HG03045 (cell line): ENCODE results near the gene BRINP2.

Experiments used
- ATAC-seq: cut with Tn5 transposase; IDR thresholded peaks from one replicate; pipeline ENCODE4 v1.9.1; 2021; ENCODE audit warnings: mild to moderate bottlenecking, moderate library complexity; ENCODE audit not compliant: unreplicated experiment

Gene BRINP2

DNA sequence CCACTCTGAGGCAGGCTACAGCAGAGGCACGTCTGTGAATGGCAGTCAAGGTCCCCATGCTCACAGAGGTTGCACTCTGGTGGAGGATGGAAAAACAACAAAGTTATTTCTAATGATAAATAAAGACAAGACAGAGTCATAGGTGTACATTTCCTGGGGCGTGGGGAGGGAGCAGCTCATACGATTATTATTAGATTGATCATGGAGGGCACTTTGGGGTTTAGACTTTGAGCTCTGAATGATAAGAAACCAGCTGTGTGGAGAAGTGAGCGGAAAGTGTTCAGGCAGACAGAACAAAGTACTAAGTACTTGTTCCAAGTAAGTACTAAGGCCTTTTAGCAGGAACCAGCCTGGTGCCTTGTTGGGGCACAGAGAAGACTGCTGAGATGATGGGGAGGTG, 86.8 kb downstream of the BRINP2 start:
- ATAC-seq, result no peak

DNA sequence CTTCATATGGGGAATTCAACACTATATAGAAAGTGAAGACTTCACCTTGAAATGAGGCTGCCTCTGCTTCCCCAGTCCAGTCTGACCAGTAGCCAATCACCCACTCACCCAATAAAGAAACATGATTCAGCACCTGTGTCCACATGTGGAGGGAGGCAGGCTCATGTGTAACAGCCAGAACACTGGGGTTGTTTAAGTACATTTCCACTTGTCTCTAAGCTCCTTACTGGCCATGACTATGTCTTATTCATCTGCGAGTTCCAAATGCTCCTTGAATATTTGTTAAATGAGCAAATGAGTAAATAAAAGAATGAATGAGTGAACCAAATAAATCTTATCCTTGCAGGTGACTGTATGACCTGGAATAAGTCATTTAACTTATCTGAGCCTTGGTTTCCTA, 100.1 kb downstream of the BRINP2 start:
- no peak for ATAC-seq

DNA sequence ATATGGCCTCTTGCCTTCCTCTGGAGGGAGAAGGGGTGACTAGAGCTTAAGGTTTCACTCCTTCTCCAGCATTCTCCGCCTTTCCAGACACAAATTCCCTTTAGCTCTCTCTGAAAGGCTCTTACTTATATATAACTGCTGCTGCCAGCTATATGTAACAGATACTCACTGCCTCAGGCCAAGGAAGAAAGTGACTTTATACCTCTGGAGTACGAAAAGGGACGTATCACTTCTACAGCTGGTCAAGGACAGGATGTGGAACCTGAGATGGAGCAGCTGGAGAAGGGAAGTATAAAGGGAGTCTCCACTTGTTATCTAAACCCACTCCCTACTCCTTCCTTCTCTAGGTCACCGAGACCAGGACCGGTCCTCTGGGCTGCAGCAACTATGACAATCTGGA, 102.4 kb downstream of the BRINP2 start:
- no peak for ATAC-seq

DNA sequence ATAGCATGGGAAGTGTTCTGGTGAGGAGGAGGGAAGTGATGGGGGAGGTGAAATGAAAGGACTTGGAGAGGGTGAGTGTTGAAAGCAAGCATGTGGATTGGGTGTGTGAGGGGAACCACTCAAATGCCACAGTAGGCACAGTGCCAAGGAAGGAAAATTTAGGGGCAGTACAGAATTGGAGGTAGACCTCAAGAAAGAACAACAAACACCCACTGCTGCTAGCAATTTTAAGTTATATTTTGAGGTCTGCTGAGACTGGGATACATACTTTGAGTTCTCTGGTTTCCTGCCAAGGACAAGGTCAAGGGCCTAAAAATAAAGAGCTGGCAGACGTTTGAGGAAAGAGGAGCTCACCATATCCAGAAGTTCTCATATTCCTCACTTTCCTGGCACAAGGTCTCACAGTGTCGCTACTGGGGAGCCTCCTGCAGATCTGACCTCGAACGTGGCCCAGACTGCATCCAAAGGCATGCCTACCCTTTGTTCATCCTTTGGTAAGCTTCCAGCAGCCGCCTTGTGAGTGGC, 104.0 kb downstream of the BRINP2 start:
- no peak for ATAC-seq

DNA sequence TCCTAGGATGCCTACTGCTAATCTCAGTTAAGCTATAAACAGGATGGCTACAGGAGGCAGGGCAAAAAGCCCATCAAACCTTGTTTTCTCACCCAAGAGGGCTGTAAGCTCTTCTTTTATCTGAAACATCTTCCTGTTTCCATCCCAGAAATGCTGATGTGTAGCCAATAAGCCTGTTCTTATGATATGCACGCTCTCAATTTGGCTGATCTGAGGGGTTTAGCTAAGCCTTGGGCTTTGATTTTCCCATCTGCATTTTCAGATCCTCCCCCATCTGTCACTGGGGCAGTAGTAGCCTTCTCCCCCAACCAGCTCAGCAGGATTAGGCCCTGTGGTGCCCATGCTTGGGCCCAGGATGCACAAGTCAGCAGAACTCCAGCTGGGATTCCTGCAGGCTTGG, 105.0 kb downstream of the BRINP2 start:
- no peak for ATAC-seq

DNA sequence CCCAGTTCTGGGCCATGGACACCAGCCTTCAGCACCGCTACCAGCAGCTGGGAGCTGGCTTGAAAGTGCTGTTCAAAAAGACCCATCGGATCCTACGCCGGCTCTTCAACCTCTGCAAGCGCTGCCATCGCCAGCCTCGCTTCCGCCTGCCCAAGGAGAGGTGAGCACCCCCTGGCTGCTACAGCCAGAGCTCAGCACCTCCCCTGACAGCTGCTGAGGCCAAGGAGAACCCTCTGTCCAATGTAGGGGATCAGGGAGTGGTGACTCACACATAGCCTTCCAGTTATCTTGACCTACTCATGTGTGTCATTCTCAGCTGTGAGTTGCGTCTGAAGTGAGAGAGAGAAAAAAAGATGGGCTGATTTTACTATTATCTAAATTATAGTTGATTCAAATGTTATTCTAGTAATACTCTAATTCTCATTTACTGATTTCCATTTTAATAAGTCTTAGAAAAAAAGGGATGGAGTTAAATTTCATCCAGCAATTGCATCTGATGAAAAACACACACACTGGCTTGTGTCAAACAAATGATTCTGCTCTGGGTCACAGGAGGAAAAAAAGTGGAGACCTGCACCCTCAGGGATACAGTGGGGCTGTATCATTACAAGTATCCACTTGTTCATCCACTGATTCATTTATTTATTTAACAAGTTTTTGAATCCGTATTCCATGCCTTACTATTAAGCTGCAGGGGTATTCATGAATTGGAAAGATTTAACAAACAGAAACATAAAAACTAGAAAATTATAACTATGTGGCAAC, 108.0 kb downstream of the BRINP2 start:
- no peak for ATAC-seq

DNA sequence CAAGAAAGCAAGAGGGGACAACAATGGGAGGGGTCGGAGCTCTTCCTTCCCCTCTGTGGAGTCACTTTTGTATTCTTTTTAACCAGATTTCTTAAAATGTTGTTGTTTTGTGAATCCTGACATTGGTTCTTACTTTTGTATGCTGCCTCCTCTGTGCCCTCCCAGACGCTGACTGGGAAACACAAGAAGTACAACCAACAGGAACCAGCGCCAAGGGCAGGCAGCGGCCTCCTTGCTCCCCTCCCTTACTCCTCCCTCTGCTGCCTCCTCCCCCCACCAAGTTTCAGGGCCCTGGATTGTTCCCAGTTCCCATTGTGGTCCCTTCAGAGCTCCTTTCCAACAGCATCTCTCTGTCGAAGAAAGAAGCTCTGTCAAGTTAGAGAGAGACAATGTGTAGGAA, 111.1 kb downstream of the BRINP2 start:
- no peak for ATAC-seq

DNA sequence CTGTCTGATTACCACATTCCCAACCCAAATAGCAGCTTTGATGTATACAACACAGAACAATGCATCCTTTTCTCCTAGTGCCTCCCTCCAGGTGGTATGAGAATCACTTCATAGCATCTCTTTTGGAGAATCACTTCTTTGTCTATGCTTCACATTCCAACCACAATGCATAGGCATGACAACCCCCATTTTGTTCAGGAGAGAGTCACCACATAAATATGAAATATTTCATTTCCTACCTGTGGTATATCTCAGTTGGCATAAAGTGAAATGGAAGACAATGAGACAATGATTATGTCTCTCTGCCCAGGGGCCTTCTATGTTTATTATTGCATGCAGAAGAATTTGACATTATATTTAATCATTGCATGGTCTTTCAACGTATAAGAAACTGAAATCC, 112.2 kb downstream of the BRINP2 start:
- no peak for ATAC-seq

DNA sequence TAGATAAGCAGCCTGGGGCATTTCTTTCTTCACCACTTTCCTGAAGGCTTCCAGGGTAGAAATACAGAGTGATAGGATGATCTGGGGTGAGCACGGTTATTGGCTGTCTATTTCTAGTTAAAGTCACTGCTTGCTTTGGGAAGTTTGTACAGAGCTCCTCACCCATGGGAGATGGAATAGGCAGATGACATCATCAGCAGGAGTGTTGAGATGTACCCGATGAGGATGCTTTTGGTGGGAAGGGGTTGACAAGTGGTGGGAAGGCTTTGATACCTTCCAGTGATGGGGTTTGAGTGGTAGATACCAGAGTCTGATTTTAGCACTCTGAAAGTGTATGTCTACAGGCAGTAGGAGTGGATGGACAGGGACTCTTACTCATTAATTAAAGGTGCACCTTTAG, 112.6 kb downstream of the BRINP2 start:
- no peak for ATAC-seq

DNA sequence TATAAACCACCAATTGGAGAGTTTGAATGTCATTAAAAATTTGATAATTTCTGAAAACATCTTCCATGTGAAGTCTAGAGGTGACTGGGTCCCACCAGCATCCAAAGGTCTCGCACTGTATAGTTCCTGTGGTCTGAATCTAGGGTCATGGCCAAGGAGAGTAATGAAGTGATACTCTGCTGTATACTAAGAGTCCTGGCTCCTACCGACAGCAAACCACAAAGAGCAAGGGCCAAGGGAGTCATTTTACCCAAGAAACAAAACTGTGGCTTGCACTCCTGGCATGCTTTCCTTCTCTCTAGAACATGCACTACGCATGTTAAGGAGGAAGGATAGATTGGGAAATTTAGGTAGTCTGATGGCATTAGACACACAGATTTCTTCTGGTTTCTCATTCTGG, 115.6 kb downstream of the BRINP2 start:
- ATAC-seq, result no peak

DNA sequence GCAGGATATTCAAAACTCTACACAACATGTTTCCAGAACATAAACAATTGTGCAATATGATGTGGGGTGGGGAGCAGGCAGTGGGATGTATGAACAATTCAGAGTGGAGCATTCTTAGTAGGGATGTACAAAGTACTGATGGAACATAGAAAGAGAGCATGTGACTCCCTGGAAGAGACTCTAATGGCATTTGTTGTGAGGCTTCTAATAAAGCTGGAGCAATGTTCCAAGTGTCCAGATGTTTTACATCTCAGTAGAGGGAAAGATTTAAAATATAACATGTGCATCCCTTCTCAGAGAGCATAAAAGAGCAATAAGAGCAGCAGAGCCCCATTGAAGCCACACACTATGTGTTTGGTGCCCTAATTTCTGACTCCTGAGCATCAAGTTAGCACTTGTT, 116.5 kb downstream of the BRINP2 start:
- ATAC-seq, result no peak

DNA sequence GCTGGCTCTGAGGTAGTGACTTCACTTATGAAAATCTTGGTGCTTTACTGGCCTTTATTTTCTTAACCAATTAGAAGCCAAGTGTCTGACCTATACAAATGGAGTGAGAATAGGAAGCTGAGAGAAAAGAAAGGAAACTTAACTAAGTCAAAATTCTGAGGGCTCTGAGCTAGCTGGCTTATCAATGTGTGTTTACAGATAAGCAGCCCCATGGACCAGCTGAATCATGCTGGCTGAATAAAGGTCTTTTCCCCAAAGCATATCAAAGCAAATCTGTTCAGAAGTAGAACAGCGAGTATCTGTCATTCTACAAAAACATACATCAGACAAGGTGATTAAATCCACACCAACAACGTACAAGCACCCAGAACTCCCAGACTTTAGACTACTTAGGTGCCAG, 117.2 kb downstream of the BRINP2 start:
- no peak for ATAC-seq

DNA sequence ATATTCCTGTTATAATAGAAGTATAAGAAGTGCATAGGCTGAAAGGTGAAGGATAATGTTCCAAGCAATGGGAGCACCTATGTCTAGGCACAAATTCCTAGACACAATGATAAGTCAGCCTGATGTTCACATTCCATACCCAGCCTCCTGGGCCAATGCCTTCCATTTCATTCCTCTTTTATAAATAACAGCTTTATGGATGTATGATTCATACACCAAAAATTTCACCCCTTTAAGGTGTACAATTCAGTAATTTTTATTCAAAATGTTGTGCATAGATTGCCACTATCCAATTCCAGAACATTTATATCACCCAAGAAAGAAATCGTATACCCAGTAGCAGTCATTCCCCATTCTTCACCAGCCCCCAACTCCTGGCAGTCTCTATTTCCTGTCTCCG, 118.8 kb downstream of the BRINP2 start:
- no peak for ATAC-seq

DNA sequence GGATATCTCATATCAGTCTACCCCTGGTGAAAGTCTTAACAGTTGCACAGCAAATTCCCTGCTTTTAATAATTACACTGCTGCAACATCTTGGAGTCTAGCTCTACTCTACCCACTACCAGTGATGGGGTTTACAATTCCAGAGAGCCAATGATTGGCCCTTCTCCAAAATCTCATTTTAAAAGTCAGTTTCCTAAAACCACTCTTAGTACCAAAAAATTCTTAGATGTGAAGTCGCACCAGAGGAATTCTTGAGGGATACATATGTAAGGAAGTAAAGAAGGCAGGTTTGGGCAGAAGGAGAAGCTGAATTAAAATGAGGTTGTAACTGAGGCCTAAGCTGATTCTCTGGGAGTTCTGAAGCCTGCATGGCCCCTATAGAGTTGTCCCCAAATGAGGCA, 129.7 kb downstream of the BRINP2 start:
- ATAC-seq, result no peak

DNA sequence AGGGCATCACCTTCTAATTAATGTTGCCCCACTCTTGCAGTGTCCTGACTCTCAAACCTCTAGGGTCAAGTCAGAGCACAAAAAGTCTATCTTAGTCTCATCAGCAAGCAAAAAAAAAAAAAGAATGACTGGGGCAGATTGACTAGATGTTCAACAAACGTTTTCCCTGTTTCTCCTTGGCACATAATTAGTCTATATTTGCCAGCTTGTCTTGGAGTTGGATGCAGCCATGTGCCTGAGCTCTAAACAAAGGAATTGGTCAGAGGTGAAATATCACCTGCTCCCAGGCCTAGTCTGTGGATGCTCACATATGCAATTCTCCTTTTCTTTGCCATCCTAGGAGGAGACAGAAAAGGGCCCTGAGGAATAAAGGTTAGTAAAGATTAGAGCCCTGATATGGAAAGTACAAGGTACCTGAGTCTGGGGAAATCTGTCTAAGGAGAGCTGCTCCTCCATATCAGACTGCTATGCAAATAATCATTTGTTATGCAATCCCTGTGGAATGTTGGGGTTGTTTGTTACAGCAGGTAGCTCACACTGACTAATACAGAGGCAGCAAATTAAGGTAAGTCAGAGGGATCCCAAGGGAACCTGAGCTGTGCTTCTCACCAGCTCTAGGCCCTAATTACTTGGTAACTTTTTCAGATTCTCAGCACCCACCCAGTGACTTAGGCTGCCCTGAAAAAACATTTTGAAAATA, 130.8 kb downstream of the BRINP2 start:
- ATAC-seq, result no peak

DNA sequence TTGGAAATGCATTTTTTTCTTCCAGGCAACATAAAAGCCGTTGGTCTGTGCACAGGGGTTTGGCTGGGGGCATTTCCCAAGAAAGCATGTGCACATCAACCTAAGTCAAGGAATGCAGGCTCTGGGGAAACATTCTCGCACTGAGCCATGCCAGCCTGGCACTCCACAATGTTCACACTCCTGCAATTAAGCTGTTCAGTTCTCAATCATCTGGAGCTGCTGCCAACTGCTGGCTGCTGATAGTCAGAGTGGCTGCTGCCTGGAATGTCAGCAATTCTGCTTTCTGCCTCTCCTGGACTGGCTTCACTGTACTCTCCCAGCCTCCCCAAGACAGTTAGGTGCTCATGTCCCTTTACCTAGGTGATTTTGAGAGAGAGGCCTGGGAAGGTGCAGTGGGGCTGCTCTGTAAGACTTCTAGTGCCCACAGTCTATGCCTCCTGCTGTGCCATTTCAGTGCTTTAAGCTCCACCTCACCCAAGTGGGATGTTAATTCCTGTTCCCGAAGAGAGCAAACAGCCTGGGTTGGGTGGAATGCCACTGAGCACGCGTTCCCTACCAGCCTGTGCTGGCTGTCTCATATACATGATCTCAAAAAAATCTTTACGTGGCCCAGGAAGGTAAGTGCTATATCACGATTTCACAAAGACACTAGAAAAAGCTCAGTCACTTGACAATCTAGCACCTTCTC, 131.7 kb downstream of the BRINP2 start:
- no peak for ATAC-seq

DNA sequence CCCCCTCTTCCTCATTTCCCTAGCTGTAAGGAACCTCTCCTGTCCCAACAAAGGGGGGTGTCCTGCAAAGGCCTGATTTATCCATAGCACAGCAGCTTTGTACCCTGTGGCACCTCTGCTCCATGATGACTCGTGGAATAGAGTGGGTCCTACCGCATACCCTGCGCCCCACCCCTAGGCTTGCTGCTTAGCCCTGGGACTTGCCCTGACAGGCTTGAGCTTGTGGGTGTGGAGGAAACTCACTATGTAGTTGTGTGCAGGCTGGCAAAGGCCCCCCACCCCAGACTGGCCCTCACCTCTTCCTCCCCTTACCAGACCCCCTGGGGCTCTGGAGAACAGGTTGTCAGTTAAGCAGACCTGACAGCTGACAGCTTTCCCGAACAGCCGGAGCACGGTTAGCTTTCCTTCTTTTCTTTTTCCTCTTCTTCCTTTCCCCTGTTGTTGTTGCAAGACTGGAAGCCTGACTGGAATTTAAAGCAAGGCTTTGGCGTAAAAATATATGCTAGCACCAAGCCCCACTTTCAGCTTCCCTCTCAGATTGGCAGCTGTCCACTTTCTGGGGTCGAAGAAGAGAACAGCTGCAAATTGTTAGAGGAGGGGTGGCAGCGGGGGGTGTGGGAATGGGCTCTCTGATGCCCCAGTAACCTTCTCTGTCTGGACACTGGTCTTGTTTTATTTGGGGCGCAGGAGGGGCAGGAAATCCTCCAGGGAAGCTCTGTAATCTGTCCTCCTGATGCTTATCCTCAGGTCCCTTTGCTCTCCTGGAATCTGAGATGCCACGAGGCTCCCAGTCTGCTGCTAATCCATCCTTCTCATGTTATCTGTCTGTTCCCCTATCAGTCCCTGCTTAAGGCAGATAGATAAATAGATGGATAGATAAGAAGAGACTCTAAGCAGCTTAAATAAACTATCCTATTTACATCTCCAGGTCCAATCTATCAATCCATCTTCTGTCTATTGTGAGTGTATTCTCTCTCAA, 134.6 kb downstream of the BRINP2 start:
- ATAC-seq, result no peak

DNA sequence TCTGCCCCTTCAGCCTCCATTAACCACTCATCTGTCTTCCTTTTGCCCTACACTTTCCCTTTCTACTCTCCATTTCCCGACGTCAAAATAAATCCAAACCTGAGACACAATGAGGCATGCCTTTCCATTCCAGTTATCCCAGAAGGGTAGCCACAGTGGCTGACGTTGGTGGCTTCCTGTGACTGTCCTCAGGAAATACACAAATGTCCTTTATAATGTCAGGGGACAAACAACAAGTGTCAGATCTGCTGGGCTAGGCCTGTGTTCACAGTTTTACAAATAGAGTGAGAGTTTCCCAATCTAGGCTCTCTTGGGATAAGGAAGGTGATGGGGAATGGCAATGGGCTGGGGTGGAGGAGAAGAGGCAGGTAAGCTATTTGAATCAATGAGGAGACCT, 135.3 kb downstream of the BRINP2 start:
- no peak for ATAC-seq

DNA sequence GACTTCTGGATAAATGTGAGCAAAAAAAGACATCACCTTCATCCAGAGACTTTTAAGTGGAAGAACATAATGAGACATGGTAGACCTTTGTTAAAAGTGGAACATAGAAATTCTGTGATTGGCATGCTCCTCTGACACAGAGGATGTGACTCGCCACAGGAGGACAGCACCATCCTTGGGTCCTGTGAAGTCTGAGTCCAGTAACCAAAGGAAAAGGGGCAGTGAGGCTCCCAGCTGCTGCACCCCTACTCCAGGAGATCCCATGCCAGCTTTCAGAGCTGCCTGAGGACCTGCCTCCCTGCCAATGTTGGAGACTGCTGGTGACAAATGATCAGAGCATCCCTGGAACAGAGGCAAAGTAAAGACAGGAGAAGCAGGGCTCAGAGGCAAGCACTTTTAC, 136.2 kb downstream of the BRINP2 start:
- ATAC-seq, result no peak

DNA sequence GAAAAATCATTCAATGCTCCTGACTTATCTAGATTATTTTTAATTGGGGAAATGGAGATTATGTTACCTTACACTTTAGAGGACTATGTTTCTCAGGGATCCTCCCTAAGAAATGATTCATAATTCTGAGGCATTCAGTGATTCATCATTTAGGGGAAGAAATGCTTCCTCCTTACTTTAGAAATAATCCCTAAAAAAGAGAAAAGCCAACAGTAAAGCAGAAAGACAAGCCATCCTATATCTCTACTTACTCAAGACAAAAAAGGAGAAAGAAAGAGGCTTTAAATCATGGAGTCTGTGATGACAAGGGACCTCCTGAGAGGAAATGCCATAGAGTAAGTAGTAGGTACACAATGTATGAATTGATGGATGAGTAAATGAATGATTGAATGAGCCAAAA, 137.0 kb downstream of the BRINP2 start:
- no peak for ATAC-seq

DNA sequence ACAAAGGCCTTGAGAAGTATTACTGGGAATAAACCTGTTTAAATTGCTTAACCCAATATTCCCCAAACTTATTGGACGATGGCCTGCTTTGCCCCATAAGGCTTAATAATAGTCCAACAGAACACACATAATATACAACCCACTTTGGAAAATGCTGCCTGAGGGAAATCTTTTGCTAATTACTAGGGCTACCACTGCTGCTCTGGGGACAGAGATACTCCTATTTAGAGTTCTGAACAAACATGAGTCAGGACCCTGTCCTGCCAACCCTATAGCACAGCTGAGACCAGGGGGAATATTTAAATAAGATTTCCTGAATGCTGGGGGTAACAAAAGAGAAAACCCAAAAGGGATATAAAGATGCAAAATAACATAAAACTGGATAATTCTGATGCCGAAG, 139.1 kb downstream of the BRINP2 start:
- no peak for ATAC-seq
